ENCODE results near the gene EHD4.

The EHD4 gene

GRCh38 chr15:41994772-41995475 lies 22.6 kb upstream of the EHD4 start:
- DNase-seq = no peak

DNA sequence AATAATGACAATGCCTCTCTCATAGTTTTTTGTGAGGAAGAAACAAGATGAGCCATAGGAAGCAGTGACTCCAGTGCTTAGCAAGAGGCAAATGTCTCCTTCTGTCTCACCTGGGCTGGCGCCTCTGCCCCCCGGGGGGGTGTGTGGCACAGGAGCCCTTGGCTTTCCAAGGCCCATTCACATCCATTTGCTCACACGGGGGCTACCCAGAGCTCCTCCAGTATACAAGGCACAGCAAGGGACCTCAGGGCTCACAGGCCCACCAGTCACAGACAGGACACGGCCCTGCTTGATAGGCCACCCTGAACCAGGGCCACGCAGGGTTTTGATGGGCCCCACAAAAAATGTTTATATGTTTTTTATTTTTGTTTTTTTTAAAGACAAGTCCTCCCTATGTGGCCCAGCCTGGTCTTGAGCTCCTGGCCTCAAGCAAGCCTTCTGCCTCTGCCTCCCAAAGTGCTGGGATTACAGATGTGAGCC lies 21.9 kb upstream of the EHD4 start:
- no peak for DNase-seq

- no peak for DNase-seq
These were observed 21.3 kb upstream of the EHD4 start for GRCh38 chr15:41993472-41994170.

DNA sequence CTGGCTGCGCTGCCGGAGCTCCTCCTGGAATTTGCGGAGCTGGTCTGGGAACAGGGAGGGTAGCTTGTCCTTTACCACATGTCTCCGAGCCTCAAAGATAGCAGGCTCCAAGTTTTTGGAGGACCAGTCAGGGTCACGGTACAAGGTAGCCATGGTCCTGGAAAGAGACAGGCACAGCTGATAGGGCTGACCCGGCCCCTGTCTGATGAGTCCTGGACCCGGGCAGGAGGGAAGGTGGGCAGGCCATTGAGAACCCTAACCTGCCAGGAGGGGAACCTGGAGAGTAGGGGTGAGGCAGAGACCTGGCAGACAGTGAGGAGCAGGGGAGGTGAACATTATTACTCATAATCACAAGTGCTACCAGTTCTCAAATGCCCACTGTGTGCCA lies 20.4 kb upstream of the EHD4 start:
- no peak for DNase-seq

GRCh38 chr15:41992151-41992802 lies 19.9 kb upstream of the EHD4 start:
- DNase-seq = no peak

DNA sequence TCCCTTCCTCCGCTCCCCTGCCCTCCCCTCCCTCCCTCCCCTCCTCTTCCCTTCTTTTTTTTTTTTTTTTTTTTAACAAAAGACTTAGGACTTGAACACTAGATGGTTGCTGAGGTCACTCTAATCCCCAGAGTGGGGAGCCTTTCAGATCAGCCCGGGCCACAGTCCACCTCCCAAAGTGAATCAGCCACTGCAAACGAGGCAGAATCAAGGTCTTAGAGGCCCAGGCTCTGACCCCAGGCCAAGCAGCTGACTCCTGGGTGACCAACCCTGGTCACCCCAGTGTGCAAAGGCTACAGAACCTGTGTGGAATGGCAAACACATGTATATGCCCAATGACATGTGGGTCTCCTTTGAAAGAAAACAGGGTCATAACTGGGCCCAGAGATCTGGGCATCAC lies 18.3 kb upstream of the EHD4 start:
- no peak for DNase-seq

- DNase-seq = no peak
These were observed 17.9 kb upstream of the EHD4 start for GRCh38 chr15:41990243-41990605.

GRCh38 chr15:41989573-41990242 lies 17.4 kb upstream of the EHD4 start:
- peak in 1 of 2 experiments; percentile 12 for DNase-seq

DNA sequence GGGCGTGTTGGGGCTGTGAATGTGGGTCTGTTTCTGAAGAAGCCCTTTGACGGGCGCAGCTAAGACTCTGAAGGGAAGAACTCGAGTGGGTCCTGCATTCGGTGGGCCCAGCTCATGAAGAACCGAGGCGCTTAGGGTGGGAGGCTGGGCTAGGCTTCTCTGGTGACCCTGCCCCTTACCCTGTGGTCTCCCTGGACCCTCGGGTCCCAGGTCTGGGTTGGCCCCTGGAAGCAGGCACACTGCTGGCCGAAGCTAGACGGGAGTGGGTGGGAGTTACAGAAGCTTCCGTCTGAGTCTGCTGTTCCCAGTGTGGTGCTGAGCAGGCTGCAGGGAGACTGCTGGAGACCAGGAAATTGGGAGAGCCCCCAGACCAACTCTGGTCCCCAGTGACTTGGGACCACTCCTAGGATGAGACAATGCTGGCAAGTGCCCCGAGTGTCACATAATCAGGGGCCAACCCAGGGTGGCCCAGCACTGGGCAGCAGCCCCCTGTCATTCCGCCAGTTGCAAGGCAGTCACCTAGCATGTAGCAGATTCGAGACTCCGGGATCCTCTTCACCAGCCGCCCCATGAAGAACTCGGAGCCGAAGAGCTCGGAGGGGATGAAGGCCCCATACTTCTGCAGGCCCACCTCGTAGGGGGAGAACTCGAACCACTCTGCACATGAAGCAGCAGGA lies 16.7 kb upstream of the EHD4 start:
- no peak for DNase-seq

GRCh38 chr15:41987925-41988275 lies 15.5 kb upstream of the EHD4 start:
- DNase-seq = no peak

DNA sequence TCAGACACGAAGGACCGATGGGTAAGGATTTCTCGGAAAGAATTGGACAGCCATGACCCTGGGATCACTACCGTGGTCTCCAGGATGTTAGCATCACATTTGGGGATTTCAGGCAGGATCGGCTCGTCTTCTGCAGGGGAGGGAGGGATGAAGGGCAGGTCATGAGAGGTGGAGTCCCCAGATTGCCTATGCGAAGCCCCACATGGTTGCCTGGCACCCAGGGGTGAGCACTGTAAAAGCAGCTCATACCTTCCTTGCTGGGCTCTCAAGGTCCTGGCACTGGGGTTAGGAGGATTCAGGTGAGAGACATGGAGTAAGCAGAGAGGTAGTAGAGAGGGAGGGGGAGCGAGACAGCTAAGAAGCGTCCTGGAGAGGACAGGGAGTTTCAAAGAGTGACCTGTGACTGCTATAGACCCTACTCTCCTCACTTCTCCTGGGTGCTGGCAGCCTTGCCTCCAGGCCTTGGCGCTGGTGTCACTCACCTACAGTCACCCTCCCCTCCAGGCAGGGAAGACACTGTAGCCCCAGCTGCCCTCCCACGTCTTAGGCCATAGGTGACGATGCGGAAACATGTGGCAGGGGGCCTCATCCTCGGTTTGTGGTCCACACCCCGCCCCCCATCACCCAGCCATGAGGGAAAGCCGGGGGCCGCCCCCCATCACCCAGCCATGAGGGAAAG lies 15.0 kb upstream of the EHD4 start:
- DNase-seq = no peak

DNA sequence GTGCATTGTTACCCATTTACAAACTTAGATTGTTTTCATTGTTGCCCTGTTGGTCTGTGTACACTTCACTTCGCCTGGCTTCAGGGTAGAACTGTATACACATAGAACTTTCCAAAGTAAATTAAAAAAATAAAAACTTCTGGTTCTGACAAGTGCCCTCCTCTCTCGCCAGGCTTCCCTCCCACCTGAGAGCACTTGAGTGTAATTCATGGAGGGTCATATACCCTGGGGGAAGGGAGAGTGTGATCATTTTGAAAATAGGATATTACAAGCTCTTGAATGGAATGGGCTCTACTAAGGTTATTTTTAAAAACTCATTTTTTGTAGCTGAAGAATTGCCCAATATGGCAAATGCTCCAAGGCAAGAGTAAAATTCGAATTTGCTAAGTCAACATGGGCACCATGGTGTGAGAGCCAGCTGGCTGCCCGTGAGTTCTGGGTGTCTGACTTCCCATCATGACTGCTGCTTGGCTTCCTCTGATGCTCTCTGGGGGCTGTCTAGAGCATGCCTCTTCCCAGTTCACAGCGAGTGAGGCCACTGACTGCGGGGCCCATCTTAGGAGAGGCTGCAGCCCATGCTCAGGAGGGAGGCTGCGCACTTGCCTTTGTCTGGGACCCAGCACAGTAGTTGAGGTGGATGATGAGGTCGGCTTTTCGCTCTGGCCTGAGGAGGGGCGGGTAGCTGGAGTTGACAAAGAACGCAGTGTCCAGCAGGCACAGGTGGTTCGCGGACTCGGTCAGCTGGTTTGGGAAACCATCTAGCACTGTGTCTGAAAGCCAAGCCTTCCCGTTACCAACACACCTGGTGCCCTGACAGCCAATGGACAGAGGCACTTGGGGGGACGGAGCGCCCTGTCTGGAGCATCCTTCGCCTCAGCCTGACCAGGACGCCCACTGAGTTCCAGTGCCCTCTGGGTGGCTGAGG lies 13.1 kb upstream of the EHD4 start:
- DNase-seq = no peak

GRCh38 chr15:41984622-41985021 lies 12.3 kb upstream of the EHD4 start:
- DNase-seq = no peak

DNA sequence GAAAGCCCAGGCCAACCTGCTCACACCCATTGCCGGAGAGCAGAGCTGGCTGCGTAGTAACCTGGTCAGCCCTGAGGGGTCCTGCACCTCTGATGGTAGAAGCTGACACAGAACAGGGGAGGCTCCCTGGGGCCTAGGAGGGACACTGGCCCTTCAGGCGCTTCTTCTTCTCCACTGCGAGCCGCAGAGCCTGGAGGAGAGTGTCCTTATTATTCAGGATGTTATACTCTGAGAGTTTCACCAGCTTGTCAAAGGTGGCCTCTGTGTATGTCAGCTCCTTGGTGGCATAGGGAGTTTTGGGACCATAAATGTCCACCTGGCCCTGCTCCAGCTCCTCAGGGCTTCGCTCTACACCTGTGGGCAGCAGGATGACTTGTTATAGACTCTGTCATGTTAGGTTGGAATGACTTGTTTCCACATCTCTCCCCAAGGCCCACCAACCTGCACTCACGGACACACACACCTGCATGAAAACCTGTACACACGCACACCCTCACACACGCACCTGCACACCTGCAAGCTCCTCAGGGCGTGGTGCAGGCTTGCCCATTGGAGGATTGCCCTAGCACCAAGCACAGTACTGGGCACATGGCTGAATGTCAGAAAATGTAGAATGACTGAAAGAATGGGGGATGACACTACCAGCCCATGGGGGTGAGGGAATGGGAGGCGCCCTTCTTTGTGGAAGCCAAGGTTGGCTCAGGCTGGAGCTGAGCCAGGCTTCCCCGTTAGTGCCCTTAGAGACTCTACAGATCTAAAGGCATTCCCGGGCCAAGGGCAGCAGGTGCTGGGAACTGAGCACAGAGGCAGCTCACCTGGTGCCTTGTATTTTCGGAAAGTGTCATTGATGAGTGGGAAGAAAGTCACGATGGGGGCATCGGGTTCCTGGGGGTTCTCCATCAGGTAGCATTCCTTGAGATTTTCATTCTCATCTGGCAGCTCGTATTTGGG lies 11.5 kb upstream of the EHD4 start:
- no peak for DNase-seq

DNA sequence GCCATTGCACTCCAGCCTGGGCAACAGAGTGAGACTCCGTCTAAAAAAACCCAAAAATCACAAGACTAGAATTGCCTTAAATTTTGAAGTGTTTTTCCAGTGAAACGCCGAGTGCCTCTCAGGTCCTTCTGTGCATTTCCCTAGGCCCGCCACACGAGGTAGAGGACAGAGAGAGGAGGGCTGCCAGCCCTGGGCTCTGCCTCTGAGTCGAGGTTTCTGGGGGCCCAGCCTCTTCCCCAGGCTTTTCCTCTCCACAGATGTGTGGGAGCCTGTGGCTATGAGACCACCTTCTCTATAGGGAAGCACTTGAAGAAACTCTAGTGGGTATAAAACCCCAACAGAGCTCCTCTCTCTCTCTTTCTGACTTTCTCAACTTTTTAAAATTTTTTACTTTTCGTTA lies 10.9 kb upstream of the EHD4 start:
- DNase-seq = no peak

DNA sequence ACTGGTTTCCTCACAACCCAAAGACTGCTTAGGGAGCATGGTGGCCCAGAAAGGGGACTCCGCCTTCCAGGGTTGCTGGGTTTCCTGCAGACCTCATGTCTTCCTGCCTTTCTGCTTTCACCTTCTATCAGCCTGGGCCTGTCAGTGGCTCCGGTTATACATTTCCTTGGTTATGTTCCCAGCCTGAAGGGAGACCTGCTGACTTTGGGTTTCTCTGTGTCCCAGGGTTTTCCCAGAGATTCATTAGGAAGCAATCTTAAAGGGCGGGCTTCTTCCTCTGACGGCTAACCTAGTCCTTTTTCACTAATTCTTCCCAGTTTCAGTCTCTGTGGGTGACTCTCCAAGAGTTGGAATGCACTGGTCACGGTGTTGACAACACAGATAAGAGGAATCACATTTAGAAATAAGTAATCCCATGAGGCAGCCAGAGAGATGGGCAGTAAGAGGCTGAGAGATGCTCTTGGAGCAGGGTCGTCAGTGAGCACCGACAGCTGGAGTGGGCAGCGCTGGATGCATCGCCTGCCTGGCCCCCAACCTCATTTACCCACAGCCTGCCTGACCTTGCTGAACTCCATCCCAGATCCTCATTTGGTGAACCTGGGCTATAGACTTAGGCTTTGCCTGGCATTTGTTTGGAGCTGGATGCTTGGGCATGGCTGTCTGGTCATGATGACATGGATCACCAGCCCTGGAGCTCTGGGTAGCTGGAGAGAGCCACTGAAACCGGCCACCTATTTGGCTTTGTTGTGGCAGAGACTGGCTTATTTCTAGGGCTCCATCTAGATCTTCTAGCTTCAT lies 10.0 kb upstream of the EHD4 start:
- no peak for DNase-seq

DNA sequence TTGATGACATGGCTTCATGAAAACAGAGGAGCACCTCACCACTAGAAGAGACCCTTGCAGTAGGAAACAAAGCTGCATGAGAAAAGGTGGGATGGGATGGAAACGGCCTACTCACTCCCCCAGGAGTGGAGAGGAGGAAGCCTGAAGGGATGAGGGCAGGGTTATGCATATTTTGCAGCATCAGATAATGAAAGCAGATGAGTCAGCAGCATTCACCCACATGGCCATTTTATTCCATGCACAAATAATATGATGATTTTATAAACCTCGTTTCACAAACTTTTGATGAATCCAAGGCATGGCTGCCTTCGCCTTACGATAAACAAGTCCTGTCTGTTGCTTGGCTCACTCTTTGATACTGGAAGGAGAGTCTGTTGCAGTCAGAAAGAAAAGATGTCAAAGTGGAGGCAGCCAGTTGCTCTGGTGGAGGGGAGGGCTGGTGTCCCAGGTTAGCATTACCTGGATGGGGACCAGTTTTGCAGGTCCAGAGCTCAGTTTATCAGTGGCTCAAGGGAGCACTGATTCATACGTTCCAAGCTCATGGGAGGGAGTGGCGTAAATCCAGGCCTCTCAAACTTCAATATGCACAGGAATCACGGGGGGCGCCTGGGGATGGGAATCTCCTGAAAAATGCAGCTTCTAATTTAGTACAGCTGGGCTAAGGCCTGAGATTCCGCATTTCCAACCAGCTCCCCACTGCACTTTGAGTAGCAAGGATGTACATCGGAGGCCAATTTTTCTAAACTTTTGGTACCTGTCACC lies 9.2 kb upstream of the EHD4 start:
- DNase-seq = no peak

GRCh38 chr15:41980654-41981323 lies 8.4 kb upstream of the EHD4 start:
- DNase-seq = no peak

Measured in SW 1271 (cell line).